Stimulated activated CD8-positive, alpha-beta memory T cell treated with anti-CD3 and anti-CD28 coated beads, Interleukin-7, amount 100 ng/mL, for 24 hours (primary cell): Measurements from ENCODE around the gene ALLC.

Experiments
- DNase-seq: peaks from one replicate; pipeline ENCODE4 v3.0.0-alpha.2; 2020; ENCODE audit warnings: low read depth

The ALLC gene

GRCh38 chr2:3679180-3679579, 21.2 kb downstream of the ALLC start:
- no peak for DNase-seq

- no peak for DNase-seq
Measured at GRCh38 chr2:3679616-3680393, 21.8 kb downstream of the ALLC start.

- no peak for DNase-seq
Measured at GRCh38 chr2:3680548-3681345, 22.7 kb downstream of the ALLC start.

- no peak for DNase-seq
Measured at GRCh38 chr2:3681625-3682024, 23.6 kb downstream of the ALLC start.

- no peak for DNase-seq
Measured at GRCh38 chr2:3682811-3683210, 24.8 kb downstream of the ALLC start.

- DNase-seq: no peak
Measured at GRCh38 chr2:3683748-3684454, 25.9 kb downstream of the ALLC start.

- DNase-seq: no peak
Measured at GRCh38 chr2:3689998-3690748, 32.2 kb downstream of the ALLC start.

- no peak for DNase-seq
Measured at GRCh38 chr2:3692375-3692774, 34.4 kb downstream of the ALLC start.

- no peak for DNase-seq
Measured at GRCh38 chr2:3696545-3696944, 38.5 kb downstream of the ALLC start.

GRCh38 chr2:3701071-3701470, 43.1 kb downstream of the ALLC start:
- DNase-seq: no peak

GRCh38 chr2:3703236-3703756, 45.3 kb downstream of the ALLC start, which contains the start of gene DCDC2C:
Gene DCDC2C (plus strand): TSS chr2:3703575. CDS start chr2:3703752, 177 bp downstream.
- no peak for DNase-seq

- no peak for DNase-seq
Measured at GRCh38 chr2:3703757-3704355, 45.9 kb downstream of the ALLC start.

- DNase-seq: no peak
Measured at GRCh38 chr2:3704692-3705091, 46.7 kb downstream of the ALLC start.

GRCh38 chr2:3705782-3706181, 47.8 kb downstream of the ALLC start:
- DNase-seq: no peak

- no peak for DNase-seq
Measured at GRCh38 chr2:3706892-3707291, 48.9 kb downstream of the ALLC start.

GRCh38 chr2:3708576-3708975, 50.6 kb downstream of the ALLC start:
- DNase-seq: no peak

GRCh38 chr2:3709225-3709624, 51.2 kb downstream of the ALLC start:
- DNase-seq: no peak

GRCh38 chr2:3712424-3712823, 54.4 kb downstream of the ALLC start:
- DNase-seq: no peak

GRCh38 chr2:3712831-3713503, 55.0 kb downstream of the ALLC start:
- DNase-seq: no peak

GRCh38 chr2:3718679-3719078, 60.7 kb downstream of the ALLC start:
- no peak for DNase-seq

- no peak for DNase-seq
Measured at GRCh38 chr2:3725002-3725401, 67.0 kb downstream of the ALLC start.
